ENCODE measurements around the gene VWA3B.
"Not testable (repeated sequence)": the region's sequence is repeated elsewhere in the genome, so short reads cannot be mapped to it uniquely, and the experiment has no call there.

The VWA3B gene

GRCh38 chr2:98089941-98090340 is 3.0 kb downstream of the VWA3B start:
- no peak for DNase-seq

GRCh38 chr2:98090951-98091350 is 4.0 kb downstream of the VWA3B start:
- no peak for DNase-seq

- DNase-seq = peak; percentile 78 to 89
Observed at GRCh38 chr2:98091738-98092137, 4.8 kb downstream of the VWA3B start.

- no peak for DNase-seq
Observed at GRCh38 chr2:98093146-98093545, 6.2 kb downstream of the VWA3B start.

GRCh38 chr2:98093611-98094010 is 6.6 kb downstream of the VWA3B start:
- DNase-seq = no peak

- no peak for DNase-seq
Observed at GRCh38 chr2:98099939-98100743, 13.2 kb downstream of the VWA3B start.

GRCh38 chr2:98102315-98102714 is 15.3 kb downstream of the VWA3B start:
- DNase-seq = not testable (repeated sequence)

- DNase-seq = no peak
Observed at GRCh38 chr2:98102878-98103277, 15.9 kb downstream of the VWA3B start.

- no peak for DNase-seq
Observed at GRCh38 chr2:98108110-98108509, 21.1 kb downstream of the VWA3B start.

GRCh38 chr2:98110741-98111140 is 23.8 kb downstream of the VWA3B start:
- no peak for DNase-seq

GRCh38 chr2:98114643-98115330 is 27.8 kb downstream of the VWA3B start:
- no peak for DNase-seq

GRCh38 chr2:98118161-98118560 is 31.2 kb downstream of the VWA3B start:
- no peak for DNase-seq

GRCh38 chr2:98118852-98119251 is 31.9 kb downstream of the VWA3B start:
- DNase-seq = no peak

GRCh38 chr2:98121149-98121548 is 34.2 kb downstream of the VWA3B start:
- DNase-seq = no peak

GRCh38 chr2:98122524-98122923 is 35.6 kb downstream of the VWA3B start:
- no peak for DNase-seq

- DNase-seq = peak; percentile 74 to 76
Observed at GRCh38 chr2:98123286-98123685, 36.3 kb downstream of the VWA3B start.

GRCh38 chr2:98126061-98126460 is 39.1 kb downstream of the VWA3B start:
- DNase-seq = no peak

- no peak for DNase-seq
Observed at GRCh38 chr2:98127229-98127989, 40.4 kb downstream of the VWA3B start.

GRCh38 chr2:98128556-98129109 is 41.7 kb downstream of the VWA3B start:
- DNase-seq = no peak

GRCh38 chr2:98130073-98130472 is 43.1 kb downstream of the VWA3B start:
- DNase-seq = not testable (repeated sequence)

GRCh38 chr2:98134172-98135005 is 47.4 kb downstream of the VWA3B start:
- DNase-seq = peak; percentile 87 to 89

GRCh38 chr2:98137196-98137595 is 50.2 kb downstream of the VWA3B start:
- no peak for DNase-seq

Measured in Kasumi-1 (cell line).